ENCODE results near the gene KDM3B. TPM values are rescaled to one million over a fixed set of nuclear protein-coding genes. Genes with fewer than 3 reads are reported as not detected.

The KDM3B gene
- total and polyA plus RNA-seq, 9 of the 15 experiments (the other 6 are each of a cell fraction or from before 2014, with no cell fraction given), result 13.8 to 62.8 (median 41.9) TPM

DNA sequence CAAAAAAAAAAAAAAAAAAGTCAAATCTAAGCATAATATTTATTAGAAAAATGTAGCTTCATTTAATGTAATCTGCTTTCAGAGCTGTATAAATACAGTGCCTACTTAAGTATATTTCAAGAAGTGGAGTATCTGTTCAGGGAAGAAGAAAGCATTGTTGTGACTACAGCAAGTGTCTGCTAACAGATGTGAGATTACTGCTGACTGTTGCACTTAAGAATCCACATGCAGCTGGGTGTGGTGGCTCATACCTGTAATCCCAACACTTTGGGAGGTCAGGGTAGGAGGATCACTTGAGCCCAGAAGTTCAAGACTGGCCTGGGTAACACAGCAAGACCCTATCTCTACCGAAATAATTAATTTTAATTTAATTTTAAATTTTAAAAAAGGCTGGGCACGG is 19.0 kb downstream of the KDM3B start:
- Histone ChIP-seq H3K4me3 (no peak overlapping the region), H3K27ac (ENCODE audit: extremely low read depth, low read depth, low read length) (no peak overlapping the region), H3K4me1 (replicated peaks in 1 of 2; ENCODE audit: control insufficient read depth in 2 of 2, insufficient read depth in 2 of 2, low read length in 2 of 2) (peaks cover 0 to 16% of the 10 kb centered on the region in 2 experiments; a peak in 4 of 5 replicates), H3K79me2 (ENCODE audit: control insufficient read depth, insufficient read depth, low read length) (peaks cover 60% of the 10 kb centered on the region), H2AFZ (ENCODE audit: low read depth, low read length) (no peak overlapping the region), H3K9ac (ENCODE audit: insufficient read depth in 1 of 2, low read depth in 2 of 2, low read length in 2 of 2) (no peak overlapping the region), H3K27me3 (ENCODE audit: control insufficient read depth in 2 of 2, insufficient read depth in 2 of 2, low read length in 2 of 2) (no peaks in the 10 kb centered on the region), H3K4me2 (ENCODE audit: insufficient read depth, low read length) (no peak overlapping the region), H3K36me3 (ENCODE audit: control insufficient read depth, insufficient read depth, low read length) (peaks cover 37% of the 10 kb centered on the region; the same call in 1 of the 3 replicates), H4K20me1 (replicated peaks; ENCODE audit: control insufficient read depth, insufficient read depth, low read length) (peaks cover 7% of the 10 kb centered on the region), H3K9me1 (ENCODE audit: control insufficient read depth, insufficient read depth, low read length) (no peaks in the 10 kb centered on the region), H3K9me3 (replicated peaks; ENCODE audit: control insufficient read depth, insufficient read depth, low read depth, low read length) (no peaks in the 10 kb centered on the region)
- ATAC-seq (peak; percentile 30), FAIRE-seq (no peak), DNase-seq (ENCODE audit: extremely low read depth in 1 of 4, low spot score in 3 of 4) (no peak)
- TF ChIP-seq C11orf30 (IDR thresholded peaks at IDR 0.05; ENCODE audit: low read depth) (peak; percentile 41), EZH2 (IDR thresholded peaks at IDR 0.05; ENCODE audit: borderline replicate concordance, low read depth, low read length) (no peak), ERF (CRISPR knock-in tag; IDR thresholded peaks at IDR 0.05) (no peak), ZNF316 (IDR thresholded peaks at IDR 0.05) (peak; percentile 60)
- TF ChIP-seq, protein P1, sequence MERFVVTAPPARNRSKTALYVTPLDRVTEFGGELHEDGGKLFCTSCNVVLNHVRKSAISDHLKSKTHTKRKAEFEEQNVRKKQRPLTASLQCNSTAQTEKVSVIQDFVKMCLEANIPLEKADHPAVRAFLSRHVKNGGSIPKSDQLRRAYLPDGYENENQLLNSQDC (CRISPR knock-in tag; IDR thresholded peaks at IDR 0.05), result no peak
- no TSS peak for BruUV-seq (replicated peaks)
- 81% methylated on average over 2 of the region's 2 CpGs for WGBS (ENCODE audit: insufficient coverage, low coverage, missing lambda C conversion rate)
- in situ Hi-C loops (cut with MboI), result no loop called here
- CTCF ChIA-PET (ENCODE audit: low intra/inter-chr PET ratio), result no interaction called here
- POLR2A ChIA-PET, result interaction anchor here (0.9 to 1.2 kb wide), 2 partner anchors 9 to 13 kb away, joined by 3 read pairs; no protein-coding TSS in a partner anchor
- intact Hi-C loops (cut with micrococcal nuclease), result no loop called here

- no TSS peak for BruUV-seq (replicated peaks)
- Histone ChIP-seq H3K36me3 (ENCODE audit: control insufficient read depth, insufficient read depth, low read length) (peaks cover 44% of the 10 kb centered on the region; the same call in 2 of the 3 replicates), H3K9ac (ENCODE audit: insufficient read depth in 1 of 2, low read depth in 2 of 2, low read length in 2 of 2) (no peak overlapping the region), H3K4me3 (no peak overlapping the region), H3K27ac (ENCODE audit: extremely low read depth, low read depth, low read length) (no peak overlapping the region), H3K27me3 (ENCODE audit: control insufficient read depth in 2 of 2, insufficient read depth in 2 of 2, low read length in 2 of 2) (no peaks in the 10 kb centered on the region), H3K9me1 (ENCODE audit: control insufficient read depth, insufficient read depth, low read length) (no peaks in the 10 kb centered on the region), H3K4me1 (replicated peaks in 1 of 2; ENCODE audit: control insufficient read depth in 2 of 2, insufficient read depth in 2 of 2, low read length in 2 of 2) (peaks cover 0 to 16% of the 10 kb centered on the region in 2 experiments; a peak in 4 of 5 replicates), H2AFZ (ENCODE audit: low read depth, low read length) (no peak overlapping the region), H3K4me2 (ENCODE audit: insufficient read depth, low read length) (no peak overlapping the region), H3K9me3 (replicated peaks; ENCODE audit: control insufficient read depth, insufficient read depth, low read depth, low read length) (no peaks in the 10 kb centered on the region), H4K20me1 (replicated peaks; ENCODE audit: control insufficient read depth, insufficient read depth, low read length) (peaks cover 7% of the 10 kb centered on the region), H3K79me2 (ENCODE audit: control insufficient read depth, insufficient read depth, low read length) (peaks cover 53% of the 10 kb centered on the region)
- in situ Hi-C loops (cut with MboI), result no loop called here
- POLR2A ChIA-PET, result interaction anchor here (0.5 to 1.2 kb wide), 6 partner anchors 10 to 184 kb away, joined by 3 to 4 read pairs (median 3); no protein-coding TSS in a partner anchor
- no peak for FAIRE-seq
- intact Hi-C loops (cut with micrococcal nuclease), result no loop called here
- no peak for ATAC-seq
- no peak for DNase-seq (ENCODE audit: extremely low read depth in 1 of 4, low spot score in 3 of 4)
- no peak for TF ChIP-seq IRF2 (CRISPR knock-in tag; IDR thresholded peaks at IDR 0.05)
- TF ChIP-seq THAP12 (CRISPR knock-in tag; IDR thresholded peaks at IDR 0.05), result no peak
- no peak for TF ChIP-seq ASH1L (IDR thresholded peaks at IDR 0.05; ENCODE audit: borderline replicate concordance, low read depth, partially characterized antibody)
- TF ChIP-seq DACH1 (IDR thresholded peaks at IDR 0.05; ENCODE audit: partially characterized antibody), result no peak
- no peak for TF ChIP-seq EHMT2 (IDR thresholded peaks at IDR 0.05)
- TF ChIP-seq CBX2 (IDR thresholded peaks at IDR 0.05; ENCODE audit: insufficient read depth, low read length, poor library complexity, severe bottlenecking), result no peak
- WGBS (ENCODE audit: insufficient coverage, low coverage, missing lambda C conversion rate), result 60% methylated on average over 1 of the region's 1 CpG
- CTCF ChIA-PET (ENCODE audit: low intra/inter-chr PET ratio), result no interaction called here
These were observed 19.7 kb downstream of the KDM3B start for GRCh38 chr5:138372225-138372624.
